ACC112 (cell line): Measurements from ENCODE around the gene FNBP1.
A peak's percentile ranks its signal among the peaks of the same experiment; 100 is the strongest.
"Not testable (repeated sequence)": the region's sequence is repeated elsewhere in the genome, so short reads cannot be mapped to it uniquely, and the experiment has no call there.

Experiments
- H2AFZ ChIP-seq: fragments of 200-600 bp; sonication (generic); one replicate; pipeline ENCODE4 v1.6.0; 2017; ENCODE audit warnings: antibody characterized with exemption, low read length; ENCODE audit not compliant: unreplicated experiment
- H3K27ac ChIP-seq: fragments of 200-600 bp; sonication (generic); 2 replicates; pipeline ENCODE4 v1.5.1; 2014; ENCODE audit warnings: low read depth, mild to moderate bottlenecking, antibody characterized with exemption, low read length, moderate library complexity
- H3K27me3 ChIP-seq: fragments of 200-600 bp; sonication (generic); 2 replicates; pipeline ENCODE4 v1.6.1; 2014; ENCODE audit warnings: mild to moderate bottlenecking, antibody characterized with exemption, low read length, moderate library complexity, mixed read lengths; ENCODE audit not compliant: insufficient read depth
- H3K36me3 ChIP-seq: fragments of 200-600 bp; sonication (generic); 2 replicates; pipeline ENCODE4 v1.6.1; 2016; ENCODE audit warnings: mild to moderate bottlenecking, antibody characterized with exemption, low read length, moderate library complexity, mixed read lengths; ENCODE audit not compliant: insufficient read depth
- H3K4me1 ChIP-seq: fragments of 200-600 bp; sonication (generic); one replicate; pipeline ENCODE4 v1.6.1; 2016; ENCODE audit warnings: low read length, mixed read lengths; ENCODE audit not compliant: insufficient read depth, unreplicated experiment, control insufficient read depth
- H3K4me3 ChIP-seq: fragments of 200-600 bp; sonication (generic); 2 replicates; pipeline ENCODE4 v1.5.1; 2014; ENCODE audit warnings: mild to moderate bottlenecking, low read depth, low read length
- H3K79me2 ChIP-seq: fragments of 200-600 bp; sonication (generic); one replicate; pipeline ENCODE4 v1.6.0; 2016; ENCODE audit warnings: low read length; ENCODE audit not compliant: control insufficient read depth, unreplicated experiment, insufficient read depth

The FNBP1 gene

DNA sequence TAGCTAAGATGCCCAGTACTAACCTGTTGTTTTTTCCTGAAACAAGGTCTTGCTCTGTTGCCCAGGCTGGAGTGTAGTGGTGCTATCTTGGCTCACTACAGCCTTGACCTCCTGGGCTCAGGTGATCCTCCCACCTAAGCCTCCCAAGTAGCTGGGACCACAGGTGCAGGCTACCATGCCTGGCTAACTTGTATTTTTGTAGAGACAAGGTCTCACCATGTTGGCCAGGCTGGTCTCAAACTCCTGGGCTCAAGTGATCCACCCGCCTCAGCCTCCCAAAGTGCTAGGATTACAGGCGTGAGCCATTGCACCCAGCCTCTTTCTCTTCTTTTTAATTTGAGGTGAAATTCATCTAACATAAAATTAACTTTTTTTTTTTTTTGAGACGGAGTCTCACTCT is 21.1 kb downstream of the FNBP1 start:
- H3K27ac ChIP-seq, H3K27me3 ChIP-seq, H2AFZ ChIP-seq, H3K4me3 ChIP-seq, H3K36me3 ChIP-seq: not testable (repeated sequence)
- Histone ChIP-seq H3K79me2 (peaks cover 48% of the 10 kb centered on the region), H3K4me1 (peaks cover 44% of the 10 kb centered on the region)

DNA sequence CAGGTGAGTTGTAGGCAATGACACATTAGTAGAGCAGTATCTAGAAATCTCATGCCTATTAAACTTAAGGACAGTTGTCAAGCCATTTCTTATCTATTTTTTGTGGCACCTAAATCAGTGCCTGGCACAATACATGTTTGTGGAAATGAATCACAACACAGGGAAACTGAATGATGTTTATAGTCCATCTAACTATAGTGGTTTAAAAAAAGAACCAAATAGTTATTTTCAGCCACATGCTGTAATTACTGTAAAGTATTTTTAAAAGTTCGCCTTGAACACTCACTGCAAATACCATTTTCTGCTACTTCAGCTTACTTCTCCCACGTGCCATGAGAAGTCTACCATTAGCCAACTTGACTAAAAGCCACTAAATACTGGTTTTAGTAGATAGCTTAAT is 21.9 kb downstream of the FNBP1 start:
- H3K4me1 ChIP-seq = peaks cover 46% of the 10 kb centered on the region
- H3K36me3 ChIP-seq = peaks cover 1% of the 10 kb centered on the region; the same call in 1 of the 2 replicates
- no peak overlapping the region for H3K4me3 ChIP-seq
- H3K27ac ChIP-seq = peak overlapping the region; percentile 23; the same call in 1 of the 2 replicates
- peaks cover 47% of the 10 kb centered on the region for H3K79me2 ChIP-seq
- H2AFZ ChIP-seq = no peak overlapping the region
- H3K27me3 ChIP-seq = no peaks in the 10 kb centered on the region

DNA sequence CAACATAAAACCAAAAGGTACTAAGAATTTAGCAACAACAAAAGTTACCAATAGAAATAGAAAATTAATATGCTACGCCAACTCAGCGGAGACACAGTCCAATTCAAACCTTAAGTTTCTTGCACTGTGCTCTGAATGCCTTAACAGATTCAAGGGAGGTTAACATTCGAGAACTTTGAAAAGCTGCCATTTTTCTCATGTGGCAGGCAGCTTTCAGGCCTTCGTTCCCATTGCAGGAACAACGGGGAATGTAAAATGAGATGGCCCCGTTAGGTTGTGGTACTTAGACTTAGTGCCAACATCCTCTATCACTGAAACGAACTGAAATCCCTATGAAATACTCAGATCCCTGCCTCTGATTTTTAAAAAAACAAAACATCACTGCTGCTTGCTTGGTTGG is 22.4 kb downstream of the FNBP1 start:
- Histone ChIP-seq H2AFZ (no peak overlapping the region), H3K27me3 (no peaks in the 10 kb centered on the region), H3K4me1 (peaks cover 47% of the 10 kb centered on the region), H3K36me3 (peaks cover 2% of the 10 kb centered on the region; the same call in 1 of the 2 replicates), H3K4me3 (no peak overlapping the region), H3K79me2 (peaks cover 43% of the 10 kb centered on the region), H3K27ac (peak overlapping the region; percentile 23; the same call in 1 of the 2 replicates)

- H3K4me1 ChIP-seq = peaks cover 27% of the 10 kb centered on the region
- H3K36me3 ChIP-seq = peaks cover 2% of the 10 kb centered on the region; the same call in 1 of the 2 replicates
- no peak overlapping the region for H3K27ac ChIP-seq
- peaks cover 34% of the 10 kb centered on the region for H3K79me2 ChIP-seq
- no peak overlapping the region for H2AFZ ChIP-seq
- no peak overlapping the region for H3K4me3 ChIP-seq
- H3K27me3 ChIP-seq = no peaks in the 10 kb centered on the region
These were observed 24.7 kb downstream of the FNBP1 start for GRCh38 chr9:130018265-130018664.

DNA sequence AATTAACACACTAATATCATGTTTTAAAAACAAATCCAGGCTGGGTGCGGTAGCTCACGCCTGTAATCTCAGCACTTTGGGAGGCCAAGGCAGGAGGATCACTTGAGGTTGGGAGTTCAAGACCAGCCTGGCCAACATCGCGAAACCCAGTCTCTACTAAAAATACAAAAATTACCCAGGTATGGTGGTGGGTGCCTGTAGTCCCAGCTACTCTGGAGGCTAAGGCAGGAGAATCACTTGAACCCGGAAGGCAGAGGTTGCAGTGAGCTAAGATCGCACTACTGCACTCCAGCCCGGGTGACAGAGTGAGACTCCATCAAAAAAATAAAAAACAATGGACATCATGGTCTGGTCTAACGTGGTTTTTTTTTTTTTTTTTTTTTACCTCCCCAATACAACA is 25.5 kb downstream of the FNBP1 start:
- peaks cover 24% of the 10 kb centered on the region for H3K4me1 ChIP-seq
- H2AFZ ChIP-seq, H3K27me3 ChIP-seq, H3K36me3 ChIP-seq, H3K4me3 ChIP-seq: not testable (repeated sequence)
- H3K79me2 ChIP-seq = peaks cover 31% of the 10 kb centered on the region
- H3K27ac ChIP-seq = peak overlapping the region; percentile 74

DNA sequence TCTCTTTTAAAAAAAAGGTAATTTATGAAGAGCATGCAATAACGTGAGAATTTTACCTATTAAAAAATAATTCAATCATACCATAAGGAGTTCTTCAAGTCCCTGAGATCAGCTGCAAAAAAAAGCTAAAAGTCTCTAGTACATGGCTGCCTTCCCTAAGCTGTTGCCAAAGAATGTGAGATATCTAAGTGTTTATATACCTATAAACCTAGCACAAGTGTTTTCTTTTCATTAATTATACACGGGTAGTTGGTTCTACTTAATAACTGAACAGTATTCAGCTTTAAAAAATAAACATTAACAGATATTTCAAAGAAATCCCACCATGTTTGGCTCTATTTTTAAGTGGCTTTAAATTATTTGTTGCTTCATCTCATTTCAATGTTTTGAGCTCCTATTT is 25.9 kb downstream of the FNBP1 start:
- Histone ChIP-seq H3K27me3 (no peaks in the 10 kb centered on the region), H3K4me1 (peaks cover 24% of the 10 kb centered on the region), H3K4me3 (no peak overlapping the region), H3K79me2 (peaks cover 33% of the 10 kb centered on the region), H3K36me3 (peaks cover 2% of the 10 kb centered on the region; the same call in 1 of the 2 replicates), H3K27ac (peak overlapping the region; percentile 74), H2AFZ (no peak overlapping the region)

GRCh38 chr9:130015353-130016019 is 27.5 kb downstream of the FNBP1 start:
- Histone ChIP-seq H2AFZ (no peak overlapping the region), H3K27ac (no peak overlapping the region), H3K4me3 (no peak overlapping the region), H3K27me3 (no peaks in the 10 kb centered on the region), H3K4me1 (peaks cover 12% of the 10 kb centered on the region), H3K36me3 (peaks cover 5% of the 10 kb centered on the region), H3K79me2 (peaks cover 27% of the 10 kb centered on the region)

DNA sequence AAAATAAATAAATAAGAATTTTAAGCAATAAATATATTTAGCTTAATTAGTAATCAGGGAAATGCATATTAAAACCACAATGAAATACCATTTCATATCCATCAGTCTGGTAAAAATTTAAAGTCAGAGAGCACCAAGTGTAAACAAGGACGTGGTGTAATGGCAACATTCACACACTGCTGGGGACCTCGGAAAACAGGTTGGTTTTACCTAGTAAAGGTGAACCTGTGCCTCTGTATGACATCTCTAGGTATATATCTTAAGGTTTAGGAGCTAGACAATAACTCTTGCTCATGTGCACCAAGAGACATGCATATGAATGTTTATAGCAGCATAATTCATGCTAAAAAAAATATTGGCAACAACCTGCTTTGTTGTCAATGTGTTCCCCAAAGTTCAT is 29.7 kb downstream of the FNBP1 start:
- Histone ChIP-seq H3K27me3 (no peaks in the 10 kb centered on the region), H3K79me2 (peaks cover 25% of the 10 kb centered on the region), H3K4me1 (peaks cover 12% of the 10 kb centered on the region), H2AFZ (no peak overlapping the region), H3K27ac (no peak overlapping the region), H3K36me3 (peaks cover 5% of the 10 kb centered on the region), H3K4me3 (no peak overlapping the region)

- Histone ChIP-seq H2AFZ (no peak overlapping the region), H3K27ac (no peak overlapping the region), H3K4me3 (no peak overlapping the region), H3K36me3 (peaks cover 2% of the 10 kb centered on the region; the same call in 1 of the 2 replicates), H3K79me2 (peaks cover 21% of the 10 kb centered on the region), H3K4me1 (no peaks in the 10 kb centered on the region), H3K27me3 (no peaks in the 10 kb centered on the region)
These were observed 32.6 kb downstream of the FNBP1 start for GRCh38 chr9:130010151-130010988.

DNA sequence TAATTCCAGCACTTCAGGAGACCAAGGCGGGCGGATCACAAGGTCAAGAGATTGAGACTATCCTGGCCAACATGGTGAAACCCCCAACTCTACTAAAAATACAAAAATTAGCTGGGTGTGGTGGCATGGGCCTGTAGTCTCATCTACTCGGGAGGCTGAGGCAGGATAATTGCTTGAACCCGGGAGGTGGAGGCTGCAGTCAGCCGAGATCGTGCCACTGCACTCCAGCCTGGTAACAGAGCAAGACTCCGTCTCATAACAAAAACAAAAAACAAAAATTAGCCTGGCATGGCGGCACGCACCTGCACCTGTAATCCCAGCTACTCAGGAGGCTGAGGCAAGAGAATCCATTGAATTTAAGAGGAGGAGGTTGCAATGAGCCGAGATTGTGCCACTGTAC is 33.4 kb downstream of the FNBP1 start:
- not testable (repeated sequence) for H3K27ac ChIP-seq, H2AFZ ChIP-seq, H3K36me3 ChIP-seq, H3K4me3 ChIP-seq, H3K4me1 ChIP-seq, H3K27me3 ChIP-seq
- peaks cover 21% of the 10 kb centered on the region for H3K79me2 ChIP-seq

- Histone ChIP-seq H3K36me3 (peaks cover 2% of the 10 kb centered on the region; the same call in 1 of the 2 replicates), H3K4me1 (no peaks in the 10 kb centered on the region), H2AFZ (no peak overlapping the region), H3K79me2 (peaks cover 18% of the 10 kb centered on the region), H3K27ac (no peak overlapping the region), H3K4me3 (no peak overlapping the region), H3K27me3 (no peaks in the 10 kb centered on the region)
These were observed 34.5 kb downstream of the FNBP1 start for GRCh38 chr9:130008538-130008937.
